Cardiac fibroblast (primary cell): Measurements from ENCODE around the gene TSPAN3.

Source experiments
- DNase-seq, 2 donors: peaks; one replicate each; pipeline versions ENCODE4 v3.0.0 to v3.0.0-alpha.2; 2010; ENCODE audit warnings: low read depth in 2 of 2
- H3K4me3 ChIP-seq, 2 donors: replicated peaks in 1 of 2; 1 replicate in 1 of 2; 2 replicates in 1 of 2; pipeline ENCODE4 v1.5.1; 2011; ENCODE audit warnings: low read depth in 2 of 2, low read length in 2 of 2, mild to moderate bottlenecking in 2 of 2, moderate library complexity in 1 of 2
- TF ChIP-seq, protein P1 (sequence below): IDR thresholded peaks from one replicate; pipeline ENCODE4 v1.5.1; 2011; ENCODE audit warnings: low read depth, mild to moderate bottlenecking, low read length, inconsistent platforms

Gene TSPAN3

DNA sequence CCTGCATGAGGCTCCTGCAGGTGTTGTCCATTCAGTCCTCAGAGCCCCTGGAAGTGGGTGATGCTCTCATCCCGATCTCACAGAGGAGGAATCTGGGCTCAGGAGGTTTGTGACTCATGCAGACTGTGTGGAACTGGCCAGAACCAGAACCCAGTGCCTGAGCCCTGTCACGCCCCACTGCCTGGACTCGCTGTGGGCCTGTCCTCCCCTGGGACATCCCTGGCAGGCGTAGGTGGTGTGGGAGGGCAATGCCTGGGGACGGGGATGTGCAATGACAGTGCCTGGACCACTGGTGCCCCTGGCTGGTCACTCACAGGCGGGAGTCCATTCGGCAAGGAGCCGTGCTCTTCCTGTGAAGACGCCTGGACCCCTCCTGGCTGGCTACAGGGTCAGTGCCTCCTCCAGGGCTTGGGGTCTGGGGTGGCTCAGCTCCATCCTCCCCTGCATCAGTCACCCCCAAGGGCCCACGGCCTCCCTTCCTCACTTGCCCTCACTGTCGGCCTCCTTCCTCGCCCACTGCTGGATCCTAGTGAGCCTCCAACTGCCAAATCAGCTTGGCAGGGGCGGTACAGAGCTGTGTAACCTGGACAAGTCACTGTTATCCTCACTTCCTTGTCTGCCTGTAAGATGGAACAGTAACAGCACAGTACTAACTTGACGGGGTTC is 61.1 kb downstream of the TSPAN3 start:
- H3K4me3 ChIP-seq: no peak overlapping the region
- TF ChIP-seq, protein P1, sequence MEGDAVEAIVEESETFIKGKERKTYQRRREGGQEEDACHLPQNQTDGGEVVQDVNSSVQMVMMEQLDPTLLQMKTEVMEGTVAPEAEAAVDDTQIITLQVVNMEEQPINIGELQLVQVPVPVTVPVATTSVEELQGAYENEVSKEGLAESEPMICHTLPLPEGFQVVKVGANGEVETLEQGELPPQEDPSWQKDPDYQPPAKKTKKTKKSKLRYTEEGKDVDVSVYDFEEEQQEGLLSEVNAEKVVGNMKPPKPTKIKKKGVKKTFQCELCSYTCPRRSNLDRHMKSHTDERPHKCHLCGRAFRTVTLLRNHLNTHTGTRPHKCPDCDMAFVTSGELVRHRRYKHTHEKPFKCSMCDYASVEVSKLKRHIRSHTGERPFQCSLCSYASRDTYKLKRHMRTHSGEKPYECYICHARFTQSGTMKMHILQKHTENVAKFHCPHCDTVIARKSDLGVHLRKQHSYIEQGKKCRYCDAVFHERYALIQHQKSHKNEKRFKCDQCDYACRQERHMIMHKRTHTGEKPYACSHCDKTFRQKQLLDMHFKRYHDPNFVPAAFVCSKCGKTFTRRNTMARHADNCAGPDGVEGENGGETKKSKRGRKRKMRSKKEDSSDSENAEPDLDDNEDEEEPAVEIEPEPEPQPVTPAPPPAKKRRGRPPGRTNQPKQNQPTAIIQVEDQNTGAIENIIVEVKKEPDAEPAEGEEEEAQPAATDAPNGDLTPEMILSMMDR: no peak
- peak in 1 of 2 donors; percentile 22 for DNase-seq

DNA sequence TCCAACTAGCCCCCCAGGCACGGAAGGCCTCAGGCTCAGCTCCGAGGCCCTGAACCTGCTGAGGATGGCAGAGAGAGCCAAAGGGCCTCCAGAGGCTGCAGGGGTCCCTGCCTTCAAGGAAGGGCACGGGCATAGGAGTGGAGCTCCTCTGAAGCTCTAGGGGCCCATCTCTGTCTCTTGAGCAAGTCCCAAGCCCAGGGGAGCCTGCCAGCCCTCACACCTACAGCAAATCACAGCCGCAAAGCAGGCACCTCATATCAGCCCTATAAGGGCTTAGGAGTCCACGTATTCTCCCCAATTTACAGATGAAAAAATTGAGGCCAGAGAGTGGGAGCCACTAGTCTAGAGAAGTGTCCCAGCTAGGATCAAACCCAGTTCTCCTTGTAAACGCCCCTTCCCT is 61.7 kb downstream of the TSPAN3 start:
- TF ChIP-seq, protein P1: no peak
- H3K4me3 ChIP-seq: no peak overlapping the region
- DNase-seq: no peak

DNA sequence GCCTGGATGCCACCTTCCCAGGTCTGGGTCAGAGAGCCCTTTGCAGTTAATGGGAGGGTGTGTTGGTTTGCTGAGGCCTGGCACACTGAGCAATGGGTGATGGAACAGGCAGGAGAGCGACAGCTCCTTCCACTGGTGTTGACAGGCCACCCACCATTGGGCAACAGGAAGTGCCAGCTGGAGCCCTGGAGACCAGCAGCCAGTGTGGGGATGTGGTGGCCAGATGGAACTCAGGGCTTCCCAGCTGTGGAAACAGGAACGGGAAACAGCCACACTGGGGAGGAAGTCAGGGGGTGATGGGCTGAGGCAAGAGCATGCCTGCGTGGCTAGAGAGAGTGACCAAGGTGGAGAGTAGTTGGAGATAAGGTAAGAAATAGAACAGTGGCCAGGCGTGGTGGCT is 66.7 kb downstream of the TSPAN3 start:
- no peak overlapping the region for H3K4me3 ChIP-seq
- DNase-seq: no peak
- TF ChIP-seq, protein P1: no peak

DNA sequence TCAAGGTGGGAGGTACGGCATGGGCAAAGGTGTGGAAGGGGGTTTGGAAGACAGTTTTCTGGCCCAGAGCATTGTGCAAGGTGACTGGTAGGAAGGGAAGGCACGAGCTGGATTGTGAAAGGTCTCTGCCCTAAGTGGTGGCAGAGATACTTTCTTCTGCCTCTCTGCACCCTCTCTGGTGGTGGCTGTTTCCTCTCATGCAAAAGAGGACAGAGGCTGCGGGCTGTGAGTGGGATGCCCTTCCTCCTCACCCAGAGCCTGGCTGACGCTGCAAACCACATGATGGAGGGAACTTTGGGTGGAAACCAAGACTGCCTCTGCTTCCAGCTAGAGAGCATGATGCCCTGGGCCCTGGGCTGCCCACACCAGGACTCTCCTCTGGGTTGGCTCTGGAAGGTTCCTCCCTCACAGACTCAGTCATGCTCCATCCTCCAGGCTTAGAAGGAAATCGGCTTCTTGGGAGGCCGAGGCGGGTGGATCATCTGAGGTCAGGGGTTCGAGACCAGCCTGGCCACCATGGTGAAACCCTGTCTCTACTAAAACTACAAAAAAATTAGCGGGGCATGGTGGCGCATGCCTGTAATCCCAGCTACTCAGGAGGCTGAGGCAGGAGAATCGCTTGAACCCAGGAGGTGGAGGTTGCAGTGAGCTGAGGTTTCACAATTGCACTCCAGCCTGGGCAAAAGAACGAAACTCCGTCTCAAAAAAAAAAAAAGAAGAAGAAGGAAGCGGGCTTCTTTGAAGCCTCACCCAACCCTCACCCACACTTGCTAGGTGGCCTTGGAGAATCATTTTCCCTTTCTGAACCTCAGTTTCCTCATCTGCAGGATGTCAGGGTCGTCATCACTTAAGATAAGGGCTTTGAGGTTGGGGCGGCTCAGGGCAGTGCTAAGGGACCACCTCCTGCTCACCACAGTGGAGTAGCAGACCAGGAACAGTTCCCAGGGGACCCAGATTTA is 67.7 kb downstream of the TSPAN3 start:
- no peak for DNase-seq
- no peak overlapping the region for H3K4me3 ChIP-seq
- TF ChIP-seq, protein P1: no peak

DNA sequence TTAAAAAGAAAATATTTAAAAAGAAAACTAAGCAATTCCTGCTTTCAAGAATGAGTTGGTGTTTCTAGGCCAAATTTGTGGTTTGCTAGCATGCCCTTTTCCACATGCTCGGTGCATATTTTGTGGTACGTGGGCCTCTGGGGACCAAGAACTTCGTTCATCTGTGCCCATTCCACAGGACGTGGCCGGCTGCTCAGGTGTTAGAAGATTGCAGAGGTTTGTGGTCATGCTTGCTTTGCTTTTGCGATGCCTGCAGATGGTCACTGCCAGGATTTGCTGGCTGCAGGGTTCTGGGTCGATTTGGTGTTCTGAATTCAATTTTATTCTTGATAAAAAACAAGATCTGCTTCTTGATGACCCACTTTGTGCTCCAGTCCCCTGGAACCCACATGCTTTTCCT is 68.5 kb downstream of the TSPAN3 start:
- TF ChIP-seq, protein P1: no peak
- no peak overlapping the region for H3K4me3 ChIP-seq
- DNase-seq: no peak

DNA sequence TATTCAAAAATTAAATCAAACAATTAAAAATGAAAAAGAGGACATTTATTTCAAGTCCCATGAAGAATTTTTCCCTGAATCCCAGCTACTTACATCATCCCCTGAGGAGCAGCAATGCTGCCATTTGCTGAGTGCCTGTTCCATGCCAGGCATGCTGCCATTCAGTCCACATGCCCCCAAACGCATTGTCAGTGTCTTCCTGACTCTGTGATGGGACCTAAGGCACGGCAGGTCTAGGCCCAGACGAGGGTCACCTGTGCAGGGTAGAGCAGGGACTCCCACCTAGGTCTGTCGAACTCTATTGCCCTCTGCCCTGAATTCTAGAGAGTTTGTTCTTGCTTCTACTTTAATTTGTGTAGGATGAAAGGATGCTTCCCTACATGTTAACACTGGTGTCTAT is 68.9 kb downstream of the TSPAN3 start:
- no peak overlapping the region for H3K4me3 ChIP-seq
- TF ChIP-seq, protein P1: no peak
- no peak for DNase-seq
